Kasumi-1 (cell line): Measurements from ENCODE around the gene MIEF2.

Experiments
- DNase-seq, 2 experiments: peaks; one replicate each; lab custom pipeline; 2025; lab: John Stamatoyannopoulos, UW

Gene MIEF2

DNA sequence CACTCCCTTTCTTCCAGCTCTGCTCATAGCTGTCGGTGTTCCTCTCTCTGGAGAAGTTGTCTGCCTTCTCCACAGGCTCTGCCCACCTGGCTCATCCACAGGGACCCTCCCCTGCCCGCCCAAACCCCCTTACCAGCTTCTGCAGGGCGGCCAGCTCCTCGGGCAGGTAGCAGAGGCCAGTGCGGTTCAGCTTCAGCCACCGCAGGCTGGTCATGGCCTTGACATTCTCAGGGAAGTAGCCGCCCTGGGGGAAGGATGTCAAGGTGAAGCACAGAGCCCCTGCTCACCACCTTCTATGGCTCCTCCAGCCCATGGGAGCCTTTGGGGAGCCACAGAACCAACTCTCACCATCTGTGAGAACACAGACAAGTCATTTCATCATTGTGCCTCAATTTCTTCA lies 3.7 kb upstream of the MIEF2 start:
- DNase-seq, result no peak

DNA sequence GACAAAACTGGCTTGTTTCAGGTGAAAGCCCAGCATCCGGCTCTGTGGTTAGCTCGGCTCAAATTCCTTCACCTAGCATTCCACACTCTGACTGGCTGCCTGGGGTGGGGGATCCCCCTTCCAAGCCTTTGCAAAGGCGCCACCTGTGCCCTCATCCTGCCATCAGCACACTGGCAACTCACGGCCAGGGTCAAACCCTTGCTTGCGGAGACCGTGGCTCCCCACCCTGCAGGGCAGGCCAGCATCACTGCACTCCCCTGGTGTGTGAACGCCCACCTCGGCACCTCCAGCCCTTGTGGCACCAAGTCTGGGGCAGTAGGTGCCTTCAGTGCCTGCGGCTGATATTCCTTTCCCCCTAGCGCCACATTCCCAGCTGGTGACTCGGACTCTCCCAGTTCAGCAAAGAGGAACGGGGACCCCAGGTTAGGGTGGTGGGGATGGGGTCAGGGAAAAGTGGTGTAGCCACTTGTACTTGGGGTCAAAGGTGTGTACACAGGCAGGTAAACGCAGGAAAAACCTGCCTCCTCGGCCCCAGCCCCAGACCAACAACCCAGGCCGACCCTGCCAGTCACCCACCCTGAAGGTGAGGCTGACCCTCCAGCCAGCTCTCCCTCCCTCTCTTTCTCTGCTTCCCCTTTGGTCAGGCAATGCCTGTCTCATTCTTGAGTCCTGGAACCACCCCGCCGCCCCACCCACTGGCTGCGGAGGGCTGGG lies 3.0 kb upstream of the MIEF2 start:
- no peak for DNase-seq

DNA sequence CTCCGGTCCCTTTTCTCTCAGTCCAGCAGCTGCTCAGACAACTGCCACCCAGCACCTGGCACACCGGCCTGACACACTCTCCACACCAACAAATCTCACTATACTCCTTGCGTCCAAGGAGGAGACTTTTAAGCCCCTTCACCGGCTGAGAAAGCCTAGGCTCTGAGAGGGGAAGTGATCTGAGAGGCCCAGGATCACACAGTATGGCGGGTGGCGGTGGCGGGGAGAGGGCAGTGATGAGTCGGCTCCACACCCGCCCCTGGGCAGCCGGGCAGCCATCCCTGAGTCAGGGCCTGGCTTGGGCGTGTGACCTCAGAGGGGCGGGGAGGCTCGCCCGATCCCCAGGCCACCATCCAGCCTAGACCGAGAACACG lies 2.5 kb upstream of the MIEF2 start:
- peak; percentile 1 to 29 for DNase-seq

DNA sequence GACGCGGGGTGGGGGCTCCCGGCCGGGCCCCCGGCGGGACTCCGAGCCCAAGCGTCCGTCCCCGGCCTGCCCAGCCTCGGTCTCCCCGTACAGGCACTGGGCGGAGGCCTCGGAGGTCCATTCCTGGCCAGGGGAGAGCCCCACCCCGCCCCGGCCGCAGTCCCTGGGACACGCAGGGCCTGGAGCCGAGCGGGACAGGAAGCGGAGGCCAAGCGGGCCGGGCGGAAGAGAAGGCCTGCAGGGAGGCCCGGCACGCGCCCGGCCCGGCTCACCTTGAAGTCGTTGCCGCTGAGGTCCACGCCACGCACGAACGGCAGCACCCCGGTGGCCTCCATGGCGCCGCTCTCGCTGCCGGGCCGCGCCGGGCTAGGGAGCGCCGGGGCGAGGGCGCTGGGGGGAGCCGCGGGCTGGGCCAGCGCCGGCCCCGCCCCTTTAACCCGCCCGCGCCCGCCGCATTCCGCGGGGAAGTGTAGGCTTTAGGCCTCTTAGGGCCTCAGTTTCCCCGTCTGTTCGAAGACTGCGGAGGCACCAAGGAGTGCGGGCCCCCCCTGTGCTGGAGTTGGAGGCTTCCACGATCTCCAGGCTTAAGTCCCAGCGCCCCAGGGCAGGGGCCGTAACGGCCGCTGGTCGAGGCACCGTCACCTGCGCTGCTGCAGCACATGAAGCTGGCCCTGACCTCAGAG lies 2.0 kb upstream of the MIEF2 start, which contains the start of gene FLII:
FLII (minus strand) TSS at position 383 of the 683 bp plus-strand sequence; CDS start at position 335, 48 bp downstream.
- no peak for DNase-seq

DNA sequence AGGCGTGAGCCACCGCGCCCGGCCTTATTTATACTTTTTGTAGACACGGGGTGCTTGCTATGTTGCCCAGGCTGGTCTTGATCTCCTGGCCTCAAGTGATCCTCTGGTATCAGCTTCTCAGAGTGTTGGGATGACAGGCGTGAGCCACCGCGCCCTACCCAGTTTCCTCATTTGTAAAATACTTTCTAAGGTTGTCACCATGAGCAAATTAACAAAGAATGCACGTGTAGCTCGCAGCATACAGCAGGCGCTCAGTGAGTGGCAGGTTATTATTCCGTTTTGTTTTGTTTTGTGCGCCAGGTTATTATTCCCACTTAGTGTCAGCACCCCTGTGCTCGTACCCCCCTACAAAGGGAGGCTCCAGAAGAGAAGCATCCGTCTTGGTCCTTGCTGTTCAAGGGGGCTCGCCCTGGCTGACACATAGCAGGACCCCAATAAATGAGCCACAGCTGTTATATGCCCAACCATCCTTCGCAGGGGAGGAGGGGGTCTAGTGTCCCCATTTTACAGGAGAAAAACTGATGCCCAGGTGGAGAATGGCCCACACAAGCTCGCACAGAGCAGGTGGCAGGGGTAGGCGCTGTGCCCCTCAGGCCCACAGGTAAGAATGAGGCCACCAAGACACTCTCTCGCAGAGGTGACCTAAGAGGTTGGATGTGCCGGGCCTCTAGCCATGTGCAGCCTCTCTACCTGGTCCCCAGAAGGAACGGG lies 686 bp upstream of the MIEF2 start:
- no peak for DNase-seq

DNA sequence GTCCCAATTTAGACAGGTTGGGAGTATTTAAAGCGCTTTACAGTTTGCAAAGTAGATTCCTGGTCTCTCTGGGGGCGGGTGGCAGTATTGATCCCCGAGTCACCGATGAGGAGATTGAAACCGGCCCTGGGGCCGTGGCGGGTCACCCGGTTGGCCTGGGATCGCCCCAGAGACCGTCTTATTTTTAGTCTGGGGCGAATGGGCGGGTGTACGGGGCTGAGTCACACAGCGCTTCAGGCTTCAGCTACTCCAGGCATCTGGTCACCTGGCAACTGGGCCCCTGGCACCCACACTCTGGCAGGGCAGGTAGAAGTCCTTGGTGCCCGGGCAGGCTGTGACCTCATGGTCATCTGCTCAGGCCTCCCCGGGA lies 669 bp downstream of the MIEF2 start:
- peak in 1 of 2 experiments; percentile 14 for DNase-seq

DNA sequence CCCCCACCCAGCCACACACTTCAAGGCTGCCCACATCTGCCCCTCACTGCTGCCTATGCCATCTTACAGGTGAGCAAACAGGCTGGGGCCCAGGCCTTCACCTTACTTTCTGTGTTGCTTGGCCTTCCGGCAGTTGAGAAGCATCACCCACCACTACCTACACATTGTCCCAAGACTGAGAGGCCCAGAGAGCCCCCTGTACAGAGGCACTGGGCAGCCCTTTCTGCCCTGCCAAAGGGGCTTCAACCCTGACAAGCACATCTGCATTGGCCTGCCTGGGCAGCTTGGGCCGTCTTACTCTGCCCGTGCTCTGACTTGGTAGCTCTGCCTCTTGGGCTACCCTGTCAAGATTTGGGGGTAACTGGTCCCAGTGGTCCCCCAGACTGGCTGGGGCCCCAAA lies 1.2 kb downstream of the MIEF2 start:
- DNase-seq, result no peak

DNA sequence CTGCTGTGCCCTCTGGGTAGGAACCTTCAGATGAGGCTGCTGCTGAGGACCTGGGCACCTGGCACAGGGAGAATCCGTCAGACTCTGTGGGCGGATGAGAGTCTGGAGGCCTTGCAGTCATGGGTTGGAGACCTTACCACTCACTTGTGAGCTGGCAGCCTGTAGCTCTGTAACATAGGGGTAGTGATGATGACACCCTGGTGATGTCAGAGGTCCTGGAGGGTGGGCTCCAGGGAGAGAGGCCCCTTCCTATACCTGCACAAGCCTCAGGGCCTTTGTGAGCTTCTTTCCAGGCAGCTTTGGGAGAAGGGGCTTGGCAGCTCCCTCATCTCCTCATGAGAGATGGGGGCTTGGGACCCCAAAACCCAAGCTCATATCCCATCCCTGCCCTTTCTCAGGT lies 1.6 kb downstream of the MIEF2 start:
- no peak for DNase-seq

DNA sequence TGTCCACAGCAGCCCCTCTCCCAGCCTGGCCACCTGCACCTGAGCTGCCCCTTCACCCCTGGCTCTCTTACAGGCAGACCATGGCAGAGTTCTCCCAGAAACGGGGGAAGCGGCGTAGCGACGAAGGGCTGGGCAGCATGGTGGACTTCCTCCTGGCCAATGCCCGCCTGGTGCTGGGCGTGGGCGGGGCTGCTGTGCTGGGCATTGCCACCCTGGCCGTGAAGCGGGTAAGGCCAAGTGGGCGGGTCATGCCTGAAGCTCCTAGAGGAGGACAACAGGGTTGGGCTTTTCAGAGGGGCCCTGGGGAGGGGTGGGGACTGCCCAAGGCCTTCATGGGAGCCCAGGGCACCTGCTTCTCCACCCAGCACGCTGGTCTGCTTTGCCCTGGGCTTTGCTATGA lies 2.2 kb downstream of the MIEF2 start:
- DNase-seq, result no peak

DNA sequence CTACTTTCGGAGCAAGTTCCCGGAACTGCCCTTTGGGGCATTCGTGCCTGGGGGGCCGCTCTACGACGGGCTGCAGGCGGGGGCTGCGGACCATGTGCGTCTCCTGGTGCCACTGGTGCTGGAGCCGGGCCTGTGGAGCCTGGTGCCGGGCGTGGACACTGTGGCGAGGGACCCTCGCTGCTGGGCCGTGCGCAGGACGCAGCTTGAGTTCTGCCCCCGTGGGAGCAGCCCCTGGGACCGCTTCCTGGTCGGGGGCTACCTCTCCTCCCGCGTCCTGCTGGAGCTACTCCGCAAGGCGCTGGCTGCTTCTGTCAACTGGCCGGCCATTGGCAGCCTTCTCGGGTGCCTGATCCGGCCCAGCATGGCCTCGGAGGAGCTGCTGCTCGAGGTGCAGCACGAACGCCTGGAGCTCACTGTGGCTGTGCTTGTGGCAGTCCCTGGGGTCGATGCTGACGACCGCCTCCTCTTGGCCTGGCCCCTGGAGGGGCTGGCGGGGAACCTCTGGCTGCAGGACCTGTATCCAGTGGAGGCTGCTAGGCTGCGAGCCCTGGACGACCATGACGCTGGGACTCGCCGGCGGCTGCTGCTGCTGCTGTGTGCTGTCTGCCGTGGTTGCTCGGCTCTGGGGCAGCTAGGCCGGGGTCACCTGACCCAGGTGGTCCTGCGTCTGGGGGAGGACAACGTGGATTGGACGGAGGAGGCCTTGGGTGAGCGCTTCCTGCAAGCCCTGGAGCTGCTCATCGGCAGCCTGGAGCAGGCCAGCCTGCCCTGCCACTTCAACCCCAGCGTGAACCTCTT lies 3.6 kb downstream of the MIEF2 start:
- no peak for DNase-seq

DNA sequence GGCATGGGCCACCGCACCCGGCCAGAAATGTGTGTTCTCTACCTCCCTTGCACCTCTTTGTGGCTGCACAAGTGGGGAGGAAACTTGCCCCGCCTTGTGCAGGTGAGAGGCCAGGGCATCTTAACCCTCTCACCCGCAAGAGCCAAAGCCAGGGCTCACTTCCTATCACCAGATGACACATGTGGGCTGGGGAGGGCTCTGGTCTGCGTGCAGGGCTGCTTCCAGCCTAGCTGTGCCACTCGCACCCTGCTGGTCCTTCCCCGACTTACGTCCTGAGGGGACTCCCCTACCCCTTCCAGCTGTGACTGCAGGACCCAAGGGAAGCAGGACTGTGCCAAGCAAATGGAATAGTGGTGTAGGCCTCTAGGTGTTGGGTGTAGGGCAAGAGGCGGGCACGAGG lies 6.9 kb downstream of the MIEF2 start:
- DNase-seq, result no peak

DNA sequence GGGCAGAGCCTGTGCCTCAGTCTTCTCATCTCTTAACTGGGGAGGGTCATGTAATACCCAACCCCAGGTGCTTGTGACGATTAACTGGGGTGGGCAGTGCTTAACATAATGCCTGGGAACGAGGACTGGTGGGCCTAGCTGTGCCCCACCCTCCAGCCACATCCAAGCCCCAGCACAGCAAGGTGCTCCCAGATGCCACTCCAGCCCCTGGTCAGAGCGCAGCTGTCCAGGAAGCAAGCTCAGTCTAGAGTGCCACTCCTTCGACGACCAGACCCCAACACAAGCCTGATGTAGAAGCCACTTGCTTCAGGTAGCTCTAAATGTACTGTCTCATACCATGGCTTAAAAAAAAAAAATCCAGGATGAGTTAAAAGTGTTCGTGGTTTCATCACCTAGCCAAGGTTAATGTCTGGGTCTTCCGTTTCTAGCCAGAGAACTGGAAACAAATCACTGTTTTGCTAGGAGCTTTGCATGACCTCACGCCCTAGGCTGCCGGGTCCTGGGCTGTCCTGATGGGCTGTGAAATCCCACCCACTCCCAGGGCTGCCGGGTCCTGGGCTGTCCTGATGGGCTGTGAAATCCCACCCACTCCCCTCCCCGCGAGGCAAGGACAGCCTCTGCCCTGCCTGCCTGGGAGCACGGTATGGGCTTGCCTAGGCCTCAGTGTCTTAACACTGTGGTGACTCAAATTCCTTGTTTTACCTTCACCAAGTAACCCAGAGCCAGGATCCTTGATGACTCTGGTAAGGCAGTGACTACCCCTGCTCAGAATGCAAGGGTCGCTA lies 7.7 kb downstream of the MIEF2 start:
- no peak for DNase-seq

DNA sequence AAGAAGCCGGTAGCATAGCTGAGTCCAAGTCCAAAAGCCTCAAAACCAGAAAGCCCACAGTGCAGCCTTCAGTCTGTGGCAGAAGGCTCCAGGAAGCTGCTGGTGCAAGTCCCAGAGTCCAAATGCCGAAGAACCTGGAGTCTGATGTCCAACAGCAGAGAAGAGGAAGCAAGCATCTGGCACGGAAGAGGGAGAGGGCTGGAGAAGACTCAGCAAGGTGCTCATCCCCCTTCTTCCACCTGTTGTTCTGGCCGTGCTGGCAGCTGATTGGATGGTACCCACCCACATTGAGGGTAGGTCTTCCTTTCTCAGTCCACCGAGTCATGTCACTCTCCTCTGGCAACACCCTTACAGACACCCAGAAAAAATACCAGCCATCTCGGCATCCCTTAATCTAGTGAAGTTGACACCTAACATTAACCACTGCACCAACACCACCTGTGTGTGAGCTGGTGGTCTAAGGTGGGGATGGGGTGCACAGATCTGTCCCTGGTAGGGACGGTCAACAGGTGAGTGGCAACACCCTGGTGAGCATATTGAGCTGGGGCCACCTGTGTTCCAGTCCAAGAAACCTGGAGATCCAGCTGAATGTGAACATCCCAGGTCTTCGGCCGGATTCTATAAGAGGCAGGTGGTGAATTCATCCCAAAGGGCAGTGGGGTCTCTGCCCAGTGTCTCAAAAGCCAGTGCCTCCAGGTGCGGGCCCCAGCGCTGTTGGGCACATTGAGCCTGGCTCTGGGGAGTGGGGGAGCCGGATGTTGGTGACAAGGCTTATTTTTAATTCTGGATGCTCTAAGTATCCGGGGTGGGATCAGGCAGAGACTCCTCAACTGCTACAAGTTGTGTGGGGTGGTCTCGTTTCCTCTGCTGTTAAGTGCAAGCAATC lies 9.8 kb downstream of the MIEF2 start:
- DNase-seq, result no peak

DNA sequence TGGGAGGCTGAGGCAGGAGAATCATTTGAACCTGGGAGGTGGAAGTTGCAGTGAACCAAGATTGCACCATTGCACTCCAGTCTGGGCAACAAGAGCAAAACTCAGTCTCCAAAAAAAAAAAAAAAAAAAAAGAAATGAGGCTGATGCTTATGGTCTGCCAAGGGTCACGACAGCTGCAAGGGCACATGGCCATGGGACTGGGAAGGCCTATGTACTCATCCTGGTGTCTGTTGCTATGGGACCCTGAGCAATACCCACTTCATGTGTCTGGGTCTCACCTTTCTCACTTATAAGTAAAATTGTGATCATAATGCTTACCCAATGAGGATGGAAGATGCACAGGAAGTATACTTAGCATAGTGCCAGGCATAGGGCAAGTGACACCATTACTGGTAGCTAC lies 16.6 kb downstream of the MIEF2 start:
- DNase-seq, result no peak

DNA sequence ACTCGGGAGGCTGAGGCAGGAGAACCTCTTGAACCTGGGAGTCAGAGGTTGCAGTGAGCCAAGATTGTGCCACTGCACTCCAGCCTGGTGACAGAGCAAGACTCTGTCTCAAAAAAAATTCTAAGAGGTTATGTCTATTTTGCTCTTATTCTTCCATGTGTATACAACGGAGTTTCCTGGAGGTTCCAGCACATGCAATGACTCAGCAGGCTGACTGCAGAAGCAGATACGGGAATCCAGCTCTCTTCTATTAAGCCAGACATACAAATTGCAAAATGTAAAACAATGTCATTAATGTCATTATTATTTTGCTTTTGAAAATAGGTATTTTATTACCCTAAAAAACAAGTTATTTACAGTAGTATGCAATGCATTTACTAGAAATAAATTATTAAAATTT lies 18.4 kb downstream of the MIEF2 start:
- no peak for DNase-seq

DNA sequence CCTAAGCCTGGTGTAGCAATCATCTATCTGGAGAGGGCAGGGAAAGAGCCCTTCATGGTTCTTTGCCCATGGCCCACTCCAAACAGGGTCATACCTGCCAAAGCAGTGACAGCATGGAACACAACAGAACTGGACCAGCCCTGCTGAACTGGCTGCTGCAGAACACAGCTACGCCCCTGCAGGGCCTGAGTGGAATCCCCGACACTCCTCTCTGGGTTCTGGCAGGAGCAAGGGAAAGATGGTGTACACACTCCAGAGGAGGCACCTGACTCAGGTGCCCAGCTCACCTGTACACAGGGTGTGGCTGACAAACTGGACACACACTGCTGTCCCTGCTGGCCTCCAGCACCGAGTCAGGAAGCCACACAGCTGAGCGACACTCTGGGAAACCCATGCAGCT lies 19.8 kb downstream of the MIEF2 start:
- no peak for DNase-seq

DNA sequence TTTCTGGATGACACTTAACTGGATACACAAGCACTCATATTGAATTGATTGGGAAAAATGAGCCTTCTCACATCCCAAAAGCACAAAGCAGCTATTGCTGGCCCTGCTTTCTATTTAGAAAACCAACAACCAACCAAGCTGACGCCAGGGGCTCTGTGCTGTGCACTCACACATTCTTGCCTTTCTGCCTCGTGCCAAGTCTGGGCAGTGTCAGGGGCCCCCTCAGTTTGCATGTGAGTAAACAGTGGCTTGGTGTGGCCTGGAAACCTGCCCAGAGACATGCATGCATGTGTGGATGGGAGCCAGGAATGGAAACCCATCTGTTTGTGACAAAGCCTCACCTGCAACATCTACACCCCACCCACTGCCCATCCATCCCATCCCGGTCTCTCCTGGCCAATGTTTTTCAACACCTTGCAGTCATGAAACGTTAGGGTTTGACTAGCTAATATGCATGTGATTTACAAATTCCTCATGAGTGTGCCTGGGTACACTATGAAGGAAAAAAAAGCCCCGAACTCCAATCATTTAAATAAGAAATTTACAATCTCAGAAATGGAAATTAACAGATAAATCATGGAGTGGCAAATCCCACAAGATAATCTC lies 20.4 kb downstream of the MIEF2 start:
- no peak for DNase-seq

DNA sequence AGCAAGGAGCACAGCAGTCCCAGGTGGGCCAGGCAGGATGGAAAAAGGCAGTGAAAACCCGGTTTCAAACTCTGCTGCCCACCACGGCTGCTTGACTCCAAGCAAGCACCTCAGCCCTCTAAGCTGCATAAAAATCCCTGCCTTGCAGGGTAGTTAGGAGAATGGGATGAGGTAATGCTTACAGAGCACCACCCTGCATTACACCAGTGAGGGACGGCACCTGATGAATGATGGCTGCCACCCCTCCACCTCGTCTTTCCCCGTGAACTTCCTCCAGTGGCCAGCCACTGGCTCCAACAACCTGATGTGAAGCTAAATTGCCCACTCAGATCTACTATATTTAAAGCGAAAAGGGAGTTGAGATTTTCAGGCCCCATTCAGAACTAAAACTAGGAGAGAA lies 21.3 kb downstream of the MIEF2 start:
- DNase-seq, result no peak

DNA sequence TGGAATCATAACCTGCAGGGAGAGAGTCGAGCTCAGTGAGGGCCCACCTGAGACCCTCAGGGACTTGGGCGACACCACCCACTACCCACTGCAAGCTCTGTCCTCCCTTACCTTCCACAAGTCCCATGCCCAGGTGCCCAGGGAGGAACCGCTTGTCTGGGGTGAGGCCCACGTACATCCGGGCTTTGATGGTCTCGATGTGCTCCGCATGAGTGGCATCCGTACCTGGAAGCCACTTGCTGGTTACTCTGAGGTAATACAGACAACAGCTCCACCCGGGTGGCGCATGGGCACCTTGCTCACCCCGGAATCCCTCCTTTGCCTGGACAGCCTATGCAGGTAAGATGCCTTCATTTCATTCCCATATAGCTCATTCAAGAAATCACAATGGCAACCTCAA lies 24.8 kb downstream of the MIEF2 start:
- no peak for DNase-seq
